G401.6 (cell line): Measurements from ENCODE around the gene ANGEL2.
"Not testable (repeated sequence)": the region's sequence is repeated elsewhere in the genome, so short reads cannot be mapped to it uniquely, and the experiment has no call there.

Experiments used
- FAIRE-seq: peaks from 2 replicates; lab custom pipeline; 2012; peaks lifted over from hg19 to GRCh38; lab: Jason Lieb, UNC

Gene ANGEL2

GRCh38 chr1:213015099-213016050 lies at the start of gene ANGEL2:
Gene ANGEL2 (minus strand): TSS chr1:213015867. CDS start chr1:213015671, 196 bp downstream.
- FAIRE-seq = peak; percentile 94

GRCh38 chr1:213061263-213061662 lies 45.6 kb upstream of the ANGEL2 start:
- no peak for FAIRE-seq

GRCh38 chr1:213060836-213061235 lies 45.2 kb upstream of the ANGEL2 start:
- FAIRE-seq = no peak

- FAIRE-seq = no peak
These were observed 41.8 kb upstream of the ANGEL2 start for GRCh38 chr1:213057264-213058059.

- FAIRE-seq = no peak
These were observed 40.1 kb upstream of the ANGEL2 start for GRCh38 chr1:213055767-213056166.

- no peak for FAIRE-seq
These were observed 39.3 kb upstream of the ANGEL2 start for GRCh38 chr1:213054733-213055591.

- FAIRE-seq = no peak
These were observed 38.5 kb upstream of the ANGEL2 start for GRCh38 chr1:213054142-213054541.

GRCh38 chr1:213053455-213053854 lies 37.8 kb upstream of the ANGEL2 start:
- FAIRE-seq = no peak

- no peak for FAIRE-seq
These were observed 36.2 kb upstream of the ANGEL2 start for GRCh38 chr1:213051881-213052202.

GRCh38 chr1:213051127-213051880 lies 35.6 kb upstream of the ANGEL2 start, which contains the start of gene RPS6KC1:
Gene RPS6KC1 (plus strand): TSS chr1:213051241. CDS start chr1:213051405, 164 bp downstream.
- FAIRE-seq = no peak

GRCh38 chr1:213050745-213051126 lies 35.1 kb upstream of the ANGEL2 start:
- no peak for FAIRE-seq

GRCh38 chr1:213049232-213049631 lies 33.6 kb upstream of the ANGEL2 start:
- FAIRE-seq = no peak

GRCh38 chr1:213045321-213046226 lies 29.9 kb upstream of the ANGEL2 start:
- not testable (repeated sequence) for FAIRE-seq

- FAIRE-seq = no peak
These were observed 25.8 kb upstream of the ANGEL2 start for GRCh38 chr1:213041443-213041842.

GRCh38 chr1:213035573-213035972 lies 19.9 kb upstream of the ANGEL2 start:
- no peak for FAIRE-seq

- FAIRE-seq = no peak
These were observed 19.0 kb upstream of the ANGEL2 start for GRCh38 chr1:213034713-213035112.

GRCh38 chr1:213032651-213033050 lies 17.0 kb upstream of the ANGEL2 start:
- FAIRE-seq = no peak

- FAIRE-seq = not testable (repeated sequence)
These were observed 11.4 kb upstream of the ANGEL2 start for GRCh38 chr1:213027024-213027423.

GRCh38 chr1:213020016-213020415 lies 4.3 kb upstream of the ANGEL2 start:
- FAIRE-seq = no peak

- no peak for FAIRE-seq
These were observed 3.8 kb upstream of the ANGEL2 start for GRCh38 chr1:213019450-213019849.
